Measurements from ENCODE around the gene TAF3. TPM values are rescaled to one million over a fixed set of nuclear protein-coding genes. Genes with fewer than 3 reads are reported as not detected.

TAF3 gene
- total RNA-seq, 1 donor from 2014 or later: 12.7 TPM

DNA sequence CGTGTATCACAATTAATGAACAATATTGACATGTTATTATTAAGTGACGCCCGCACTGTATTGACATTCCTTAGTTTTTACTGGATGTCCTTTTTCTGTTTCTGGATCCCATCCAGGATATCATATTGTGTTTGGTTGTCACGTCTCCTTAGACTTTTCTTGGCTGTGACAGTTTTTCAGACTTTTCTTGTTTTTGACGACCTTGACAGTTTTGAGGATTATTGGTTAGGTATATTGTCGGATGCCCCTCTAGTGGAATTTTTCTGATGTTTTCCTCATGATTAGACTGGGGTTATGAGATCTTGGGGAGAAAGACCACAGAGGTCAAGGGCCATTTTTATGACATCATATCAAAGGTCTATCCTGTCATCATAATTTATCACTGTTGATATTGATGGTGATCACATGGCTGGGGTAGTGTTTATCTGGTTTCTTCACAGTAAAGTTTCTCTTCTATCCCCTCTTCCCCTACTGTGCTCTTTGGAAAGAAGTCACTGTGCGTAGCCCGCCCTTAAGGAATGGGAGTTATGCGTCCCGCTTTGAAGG lies 11.1 kb downstream of the TAF3 start:
- TF ChIP-seq, protein P1, sequence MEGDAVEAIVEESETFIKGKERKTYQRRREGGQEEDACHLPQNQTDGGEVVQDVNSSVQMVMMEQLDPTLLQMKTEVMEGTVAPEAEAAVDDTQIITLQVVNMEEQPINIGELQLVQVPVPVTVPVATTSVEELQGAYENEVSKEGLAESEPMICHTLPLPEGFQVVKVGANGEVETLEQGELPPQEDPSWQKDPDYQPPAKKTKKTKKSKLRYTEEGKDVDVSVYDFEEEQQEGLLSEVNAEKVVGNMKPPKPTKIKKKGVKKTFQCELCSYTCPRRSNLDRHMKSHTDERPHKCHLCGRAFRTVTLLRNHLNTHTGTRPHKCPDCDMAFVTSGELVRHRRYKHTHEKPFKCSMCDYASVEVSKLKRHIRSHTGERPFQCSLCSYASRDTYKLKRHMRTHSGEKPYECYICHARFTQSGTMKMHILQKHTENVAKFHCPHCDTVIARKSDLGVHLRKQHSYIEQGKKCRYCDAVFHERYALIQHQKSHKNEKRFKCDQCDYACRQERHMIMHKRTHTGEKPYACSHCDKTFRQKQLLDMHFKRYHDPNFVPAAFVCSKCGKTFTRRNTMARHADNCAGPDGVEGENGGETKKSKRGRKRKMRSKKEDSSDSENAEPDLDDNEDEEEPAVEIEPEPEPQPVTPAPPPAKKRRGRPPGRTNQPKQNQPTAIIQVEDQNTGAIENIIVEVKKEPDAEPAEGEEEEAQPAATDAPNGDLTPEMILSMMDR (IDR thresholded peaks at IDR 0.05; ENCODE audit: borderline replicate concordance): no peak
- Histone ChIP-seq H3K36me3 (peaks cover 22% of the 10 kb centered on the region), H3K4me3 (no peak overlapping the region), H3K27me3 (ENCODE audit: low read depth) (no peaks in the 10 kb centered on the region), H3K27ac (replicated peaks) (no peak overlapping the region), H3K9me3 (replicated peaks) (no peaks in the 10 kb centered on the region), H3K4me1 (peaks cover 30% of the 10 kb centered on the region)
- intact Hi-C loops (cut with micrococcal nuclease): no loop called here
- no peak for DNase-seq

- H3K4me1 ChIP-seq: peaks cover 18% of the 10 kb centered on the region
- H3K27me3 ChIP-seq (ENCODE audit: low read depth): no peaks in the 10 kb centered on the region
- no peaks in the 10 kb centered on the region for H3K9me3 ChIP-seq (replicated peaks)
- H3K4me3 ChIP-seq: no peak overlapping the region
- H3K27ac ChIP-seq (replicated peaks): no peak overlapping the region
- intact Hi-C loops (cut with micrococcal nuclease): no loop called here
- H3K36me3 ChIP-seq: no peaks in the 10 kb centered on the region
- TF ChIP-seq, protein P1 (IDR thresholded peaks at IDR 0.05; ENCODE audit: borderline replicate concordance): no peak
- no peak for DNase-seq
Measured at GRCh38 chr10:7832060-7832459, 13.8 kb downstream of the TAF3 start.

GRCh38 chr10:7833210-7833609 lies 14.9 kb downstream of the TAF3 start:
- H3K4me1 ChIP-seq: peaks cover 15% of the 10 kb centered on the region
- H3K27me3 ChIP-seq (ENCODE audit: low read depth): no peaks in the 10 kb centered on the region
- intact Hi-C loops (cut with micrococcal nuclease): no loop called here
- TF ChIP-seq, protein P1 (IDR thresholded peaks at IDR 0.05; ENCODE audit: borderline replicate concordance): no peak
- no peak overlapping the region for H3K27ac ChIP-seq (replicated peaks)
- no peak overlapping the region for H3K4me3 ChIP-seq
- H3K36me3 ChIP-seq: no peaks in the 10 kb centered on the region
- no peak for DNase-seq
- H3K9me3 ChIP-seq (replicated peaks): no peaks in the 10 kb centered on the region

GRCh38 chr10:7834262-7834661 lies 16.0 kb downstream of the TAF3 start:
- H3K4me3 ChIP-seq: no peak overlapping the region
- peaks cover 15% of the 10 kb centered on the region for H3K4me1 ChIP-seq
- intact Hi-C loops (cut with micrococcal nuclease): no loop called here
- H3K9me3 ChIP-seq (replicated peaks): no peaks in the 10 kb centered on the region
- H3K27ac ChIP-seq (replicated peaks): no peak overlapping the region
- no peaks in the 10 kb centered on the region for H3K36me3 ChIP-seq
- H3K27me3 ChIP-seq (ENCODE audit: low read depth): no peaks in the 10 kb centered on the region
- no peak for DNase-seq
- TF ChIP-seq, protein P1 (IDR thresholded peaks at IDR 0.05; ENCODE audit: borderline replicate concordance): no peak

- H3K36me3 ChIP-seq: no peaks in the 10 kb centered on the region
- no peaks in the 10 kb centered on the region for H3K9me3 ChIP-seq (replicated peaks)
- no peak overlapping the region for H3K27ac ChIP-seq (replicated peaks)
- intact Hi-C loops (cut with micrococcal nuclease): no loop called here
- no peaks in the 10 kb centered on the region for H3K4me1 ChIP-seq
- no peak for DNase-seq
- no peak overlapping the region for H3K4me3 ChIP-seq
- TF ChIP-seq, protein P1 (IDR thresholded peaks at IDR 0.05; ENCODE audit: borderline replicate concordance): no peak
- H3K27me3 ChIP-seq (ENCODE audit: low read depth): no peaks in the 10 kb centered on the region
Measured at GRCh38 chr10:7836571-7836970, 18.3 kb downstream of the TAF3 start.
